Endothelial cell of umbilical vein (primary cell): ENCODE measurements around the gene ARHGAP15. TPM values are rescaled to one million over a fixed set of nuclear protein-coding genes. Genes with fewer than 3 reads are reported as not detected.

Experiments
- BruUV-seq: library from RNA; stranded (reverse); fragments of 400-500 nt; replicated peaks from 2 replicates; lab custom pipeline; 2021; lab: Mats Ljungman, UMichigan
- CTCF ChIA-PET: fragments of 300-600, 350-600 bp; sonication (Branson Sonifier 250); formaldehyde crosslinking; loops from one replicate; lab custom pipeline; 2021; ENCODE audit warnings: antibody characterized with exemption, inconsistent platforms; lab: Charles Lee
- POLR2A ChIA-PET: fragments of 300-600, 350-600 bp; sonication (Branson Sonifier 250); formaldehyde crosslinking; loops from one replicate; lab custom pipeline; 2021; ENCODE audit warnings: antibody characterized with exemption, inconsistent platforms; lab: Charles Lee
- DNase-seq: peaks from one replicate; pipeline ENCODE4 v3.0.0-alpha.2; 2011; ENCODE audit warnings: low read depth, low spot score
- FAIRE-seq: peaks from 2 replicates; lab custom pipeline; 2011; peaks lifted over from hg19 to GRCh38; lab: Jason Lieb, UNC
- H2AFZ ChIP-seq: 2 replicates; pipeline ENCODE4 v1.6.0; 2012; ENCODE audit warnings: low read depth, low read length, control low read depth, inconsistent platforms
- H3K27ac ChIP-seq: 2 replicates; pipeline ENCODE4 v1.5.1; 2011; ENCODE audit warnings: low read depth, mild to moderate bottlenecking, control low read depth, low read length, moderate library complexity; ENCODE audit not compliant: insufficient read depth
- H3K27me3 ChIP-seq, 2 experiments: 2 replicates each; pipeline versions ENCODE4 v1.6.0 to v1.6.1; 2011; ENCODE audit warnings: low read length in 2 of 2, mixed read lengths in 1 of 2; ENCODE audit not compliant: control insufficient read depth in 2 of 2, insufficient read depth in 2 of 2
- H3K36me3 ChIP-seq, 2 experiments: 2 replicates in 1 of 2; 3 replicates in 1 of 2; pipeline ENCODE4 v1.5.1; 2011; ENCODE audit warnings: low read length in 2 of 2, mild to moderate bottlenecking in 1 of 2, moderate library complexity in 1 of 2; ENCODE audit not compliant: control insufficient read depth in 2 of 2, insufficient read depth in 2 of 2; ENCODE audit errors: extremely low read depth in 1 of 2
- H3K4me1 ChIP-seq: 3 replicates; pipeline ENCODE4 v1.5.1; 2011; ENCODE audit warnings: mild to moderate bottlenecking, low read length; ENCODE audit not compliant: control insufficient read depth, insufficient read depth; ENCODE audit errors: extremely low read depth
- H3K4me2 ChIP-seq: 2 replicates; pipeline ENCODE4 v1.6.1; 2011; ENCODE audit warnings: low read length, control low read depth, mixed read lengths; ENCODE audit not compliant: insufficient read depth
- H3K4me3 ChIP-seq, 3 experiments: fragments of 200-600 bp in 1 of 3; sonication (generic), shearing (Covaris generic) in 1 of 3; replicated peaks in 1 of 3; 2 replicates each; pipeline ENCODE4 v1.5.1; 2011 to 2016; ENCODE audit warnings: control low read depth in 3 of 3, low read length in 3 of 3, mild to moderate bottlenecking in 2 of 3, inconsistent platforms in 1 of 3, low read depth in 1 of 3, moderate library complexity in 1 of 3; ENCODE audit not compliant: insufficient read depth in 1 of 3
- H3K79me2 ChIP-seq: 2 replicates; pipeline ENCODE4 v1.6.0; 2012; ENCODE audit warnings: low read length, inconsistent platforms; ENCODE audit not compliant: control insufficient read depth, insufficient read depth
- H3K9ac ChIP-seq: replicated peaks from 2 replicates; pipeline ENCODE3; 2011; ENCODE audit warnings: low read length, control low read depth; ENCODE audit not compliant: insufficient read depth; ENCODE audit errors: extremely low read depth
- H3K9me1 ChIP-seq: replicated peaks from 3 replicates; pipeline ENCODE4 v1.6.0; 2011; ENCODE audit warnings: mild to moderate bottlenecking, low read length; ENCODE audit not compliant: control insufficient read depth, insufficient read depth; ENCODE audit errors: extremely low read depth
- H3K9me3 ChIP-seq: replicated peaks from 2 replicates; pipeline ENCODE4 v1.5.1; 2012; ENCODE audit warnings: low read length, inconsistent platforms; ENCODE audit not compliant: control insufficient read depth, insufficient read depth
- H4K20me1 ChIP-seq: replicated peaks from 2 replicates; pipeline ENCODE3; 2011; ENCODE audit warnings: mild to moderate bottlenecking, low read length; ENCODE audit not compliant: control insufficient read depth, insufficient read depth; ENCODE audit errors: extremely low read depth
- CTCF ChIP-seq, 2 donors: IDR thresholded peaks; 1 replicate in 1 of 2; 2 replicates in 1 of 2; pipeline ENCODE4 v1.5.1; 2011; ENCODE audit warnings: low read length in 2 of 2, mild to moderate bottlenecking in 2 of 2, moderate library complexity in 2 of 2, control low read depth in 1 of 2, inconsistent platforms in 1 of 2, low read depth in 1 of 2; ENCODE audit not compliant: insufficient read depth in 1 of 2; ENCODE audit errors: extremely low read depth in 1 of 2
- EZH2 ChIP-seq: IDR thresholded peaks from 2 replicates; pipeline ENCODE4 v1.6.1; 2012; ENCODE audit warnings: borderline replicate concordance, low read depth, mild to moderate bottlenecking, moderate library complexity, low read length, inconsistent platforms; ENCODE audit not compliant: severe bottlenecking
- FOS ChIP-seq: IDR thresholded peaks from 2 replicates; pipeline ENCODE4 v1.6.1; 2011; ENCODE audit warnings: mild to moderate bottlenecking, low read length, moderate library complexity, borderline replicate concordance; ENCODE audit not compliant: insufficient read depth
- GATA2 ChIP-seq: IDR thresholded peaks from 2 replicates; pipeline ENCODE4 v1.7.0; 2011; ENCODE audit warnings: low read depth, mild to moderate bottlenecking, moderate library complexity, mixed read lengths, low read length; ENCODE audit not compliant: insufficient read length, insufficient read depth
- JUN ChIP-seq: IDR thresholded peaks from 2 replicates; pipeline ENCODE4 v1.6.1; 2011; ENCODE audit warnings: borderline replicate concordance, low read depth; ENCODE audit not compliant: insufficient read length, insufficient read depth
- MAX ChIP-seq: IDR thresholded peaks from 2 replicates; pipeline ENCODE4 v1.6.1; 2011; ENCODE audit not compliant: insufficient read depth, insufficient read length
- MYC ChIP-seq: IDR thresholded peaks from one replicate; pipeline ENCODE4 v1.6.1; 2011; ENCODE audit warnings: mild to moderate bottlenecking, low read depth, low read length
- POLR2A ChIP-seq: IDR thresholded peaks from 2 replicates; pipeline ENCODE4 v1.6.1; 2012; ENCODE audit warnings: low read depth, mild to moderate bottlenecking, control low read depth, low read length
- POLR2AphosphoS5 ChIP-seq: IDR thresholded peaks from 2 replicates; pipeline ENCODE4 v1.6.1; 2012; ENCODE audit warnings: low read depth, mild to moderate bottlenecking, control low read depth, low read length, moderate library complexity; ENCODE audit not compliant: insufficient read depth
- dilution Hi-C: fragments of 300-500 bp; cut with MboI; formaldehyde crosslinking; loops from one replicate; pipeline ENCODE4 v1.15.0; 2019; ENCODE audit warnings: low sequenced_read_pairs; ENCODE audit not compliant: extremely low pct_ligation_motif_present
- intact Hi-C: fragments of 100-400 bp; cut with micrococcal nuclease; formaldehyde crosslinking; loops from one replicate; pipeline ENCODE4 v1.10.0; 2022
- polyA plus RNA-seq, 4 experiments: library from polyadenylated mRNA; depleted of rRNA in 3 of 4; stranded (reverse) in 3 of 4; unstranded in 1 of 4; fragments of >200 nt; gene quantifications; 2 replicates each; pipeline versions ENCODE4 v1.2.1 to v1.2.3, GENCODE V29; 2011 to 2012; ENCODE audit warnings: missing spikeins in 1 of 4
- total RNA-seq: library from RNA; stranded (reverse); gene quantifications from 2 replicates; pipeline ENCODE4 v1.2.3, GENCODE V29; 2021

The ARHGAP15 gene
- total and polyA plus RNA-seq, 2 donors (not counting 3 experiments of a cell fraction or from before 2014, with no cell fraction given), result not detected

- no peak for TF ChIP-seq GATA2
- no peak for TF ChIP-seq FOS
- no peak for TF ChIP-seq POLR2AphosphoS5
- TF ChIP-seq MAX, result no peak
- no peak for TF ChIP-seq MYC
- CTCF ChIA-PET, result no interaction called here
- no peaks in the 10 kb centered on the region for H3K27me3 ChIP-seq
- no peaks in the 10 kb centered on the region for H3K79me2 ChIP-seq
- H3K9me3 ChIP-seq, result no peaks in the 10 kb centered on the region
- dilution Hi-C loops (no loop called here), intact Hi-C loops (no loop called here)
- no peak for DNase-seq
- H3K4me1 ChIP-seq, result no peaks in the 10 kb centered on the region
- FAIRE-seq, result no peak
- no peak overlapping the region for H3K27ac ChIP-seq
- no peak overlapping the region for H2AFZ ChIP-seq
- H3K9me1 ChIP-seq, result no peaks in the 10 kb centered on the region
- no peak overlapping the region for H3K4me3 ChIP-seq
- POLR2A ChIA-PET, result no interaction called here
- H3K4me2 ChIP-seq, result no peak overlapping the region
- no peaks in the 10 kb centered on the region for H3K36me3 ChIP-seq
- H3K9ac ChIP-seq, result no peak overlapping the region
- BruUV-seq, result no TSS peak
- no peaks in the 10 kb centered on the region for H4K20me1 ChIP-seq
Observed at GRCh38 chr2:143571747-143572146, 442.5 kb downstream of the ARHGAP15 start.

- Histone ChIP-seq H3K27me3 (no peaks in the 10 kb centered on the region), H3K9me1 (no peaks in the 10 kb centered on the region), H4K20me1 (no peaks in the 10 kb centered on the region), H3K9ac (no peak overlapping the region), H3K4me3 (no peak overlapping the region), H3K79me2 (no peaks in the 10 kb centered on the region), H2AFZ (no peak overlapping the region), H3K4me2 (no peak overlapping the region), H3K27ac (no peak overlapping the region), H3K4me1 (no peaks in the 10 kb centered on the region), H3K36me3 (no peaks in the 10 kb centered on the region), H3K9me3 (no peaks in the 10 kb centered on the region)
- intact Hi-C loops, result no loop called here
- ChIA-PET POLR2A (no interaction called here), CTCF (no interaction called here)
- no peak for TF ChIP-seq CTCF (IDR thresholded peaks at IDR 0.05; ENCODE audit: extremely low read depth in 1 of 2, insufficient read depth in 1 of 2, low read depth in 1 of 2, low read length in 2 of 2)
- no peak for TF ChIP-seq POLR2AphosphoS5
- TF ChIP-seq GATA2, result no peak
- no peak for TF ChIP-seq EZH2
- no peak for TF ChIP-seq MAX
- no peak for TF ChIP-seq JUN
- TF ChIP-seq MYC, result no peak
- no peak for TF ChIP-seq POLR2A
- TF ChIP-seq FOS, result no peak
- FAIRE-seq (no peak), DNase-seq (no peak)
- dilution Hi-C loops, result no loop called here
- BruUV-seq, result no TSS peak
Observed at GRCh38 chr2:143572421-143572820, 443.2 kb downstream of the ARHGAP15 start.
